GM18520 (cell line): ENCODE results near the gene MYD88.

ENCODE experiments used
- ATAC-seq: cut with Tn5 transposase; IDR thresholded peaks from one replicate; pipeline ENCODE4 v1.9.1; 2021; ENCODE audit not compliant: unreplicated experiment

MYD88 gene

DNA sequence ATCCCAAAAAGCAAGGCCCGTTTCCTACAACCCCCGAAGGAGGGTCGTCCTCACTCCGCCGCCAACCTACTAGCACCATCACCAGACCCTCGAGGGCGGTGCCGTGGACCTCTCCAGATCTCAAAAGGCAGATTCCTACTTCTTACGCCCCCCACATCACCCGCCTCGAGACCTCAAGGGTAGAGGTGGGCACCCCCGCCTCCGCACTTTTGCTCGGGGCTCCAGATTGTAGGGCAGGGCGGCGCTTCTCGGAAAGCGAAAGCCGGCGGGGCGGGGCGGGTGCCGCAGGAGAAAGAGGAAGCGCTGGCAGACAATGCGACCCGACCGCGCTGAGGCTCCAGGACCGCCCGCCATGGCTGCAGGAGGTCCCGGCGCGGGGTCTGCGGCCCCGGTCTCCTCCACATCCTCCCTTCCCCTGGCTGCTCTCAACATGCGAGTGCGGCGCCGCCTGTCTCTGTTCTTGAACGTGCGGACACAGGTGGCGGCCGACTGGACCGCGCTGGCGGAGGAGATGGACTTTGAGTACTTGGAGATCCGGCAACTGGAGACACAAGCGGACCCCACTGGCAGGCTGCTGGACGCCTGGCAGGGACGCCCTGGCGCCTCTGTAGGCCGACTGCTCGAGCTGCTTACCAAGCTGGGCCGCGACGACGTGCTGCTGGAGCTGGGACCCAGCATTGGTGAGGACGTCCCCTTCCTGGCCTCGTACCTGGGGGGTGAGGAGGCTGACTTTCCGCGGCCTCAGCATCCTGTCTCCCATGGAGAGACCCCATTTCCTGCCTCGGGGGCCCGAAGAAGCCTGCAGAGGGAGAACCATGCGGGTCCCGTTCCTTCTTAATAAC lies at the start of gene MYD88:
TSS of gene MYD88 (plus strand) at position 313 of the 842 bp plus-strand sequence. CDS start at position 353, 40 bp downstream.
- ATAC-seq = peak; percentile 26

DNA sequence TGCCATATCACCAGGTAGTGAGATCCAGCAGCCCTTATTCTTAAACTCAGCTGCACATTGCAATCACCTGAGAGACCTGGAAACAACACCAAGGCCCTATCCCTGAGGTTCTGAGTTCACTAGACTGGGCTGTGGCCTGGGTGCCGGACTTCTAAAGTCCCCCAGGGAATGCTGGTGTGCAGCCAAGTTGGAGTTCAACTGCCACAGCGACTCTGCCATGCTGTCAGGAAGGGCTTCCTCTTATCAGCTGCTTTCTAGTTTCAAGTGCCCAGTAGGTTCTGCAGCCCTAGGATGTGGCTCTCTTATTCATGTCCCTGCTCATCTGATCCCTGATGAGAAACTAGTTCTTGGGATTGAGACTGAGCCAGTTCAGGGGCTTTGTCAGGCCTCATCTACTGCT lies 49.3 kb upstream of the MYD88 start:
- ATAC-seq = no peak

DNA sequence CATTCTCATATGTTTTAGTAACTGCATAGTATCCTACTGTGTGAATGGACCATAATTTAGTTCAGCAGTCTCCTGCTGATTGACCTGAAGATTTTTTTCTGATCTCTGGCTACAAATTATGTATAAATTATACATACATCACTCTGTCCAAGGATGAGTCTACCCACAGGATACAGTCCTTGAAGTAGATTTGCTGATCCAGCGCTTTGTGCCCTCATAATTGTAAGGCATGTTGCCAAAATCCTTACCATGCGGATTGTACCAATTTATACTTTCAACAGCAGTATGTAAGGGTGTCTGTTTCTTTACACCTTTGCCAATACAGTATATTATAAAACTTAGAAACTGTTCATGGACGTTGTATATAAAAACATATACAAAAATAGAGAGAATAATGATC lies 48.0 kb upstream of the MYD88 start:
- no peak for ATAC-seq

DNA sequence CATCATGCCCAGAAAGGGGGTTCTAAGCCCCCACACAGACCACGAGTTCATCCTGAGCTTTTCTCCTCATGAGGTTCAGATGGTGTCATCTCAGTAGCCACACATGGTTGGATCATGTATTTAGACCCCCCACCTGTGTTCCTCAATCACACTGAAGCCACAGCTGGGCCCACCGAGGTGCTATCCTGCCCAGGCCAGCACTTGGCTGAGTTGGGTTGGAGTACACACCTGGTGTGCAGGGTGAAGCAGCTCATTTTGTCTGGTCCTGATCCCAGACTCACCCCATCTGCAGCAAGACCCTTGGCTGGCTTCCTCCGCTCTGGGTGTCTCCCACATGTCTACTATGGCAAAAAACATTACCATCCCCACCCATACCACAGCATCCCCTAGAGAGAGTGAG lies 43.5 kb upstream of the MYD88 start:
- no peak for ATAC-seq

- no peak for ATAC-seq
Observed at GRCh38 chr3:38095669-38096483, 42.6 kb upstream of the MYD88 start.

DNA sequence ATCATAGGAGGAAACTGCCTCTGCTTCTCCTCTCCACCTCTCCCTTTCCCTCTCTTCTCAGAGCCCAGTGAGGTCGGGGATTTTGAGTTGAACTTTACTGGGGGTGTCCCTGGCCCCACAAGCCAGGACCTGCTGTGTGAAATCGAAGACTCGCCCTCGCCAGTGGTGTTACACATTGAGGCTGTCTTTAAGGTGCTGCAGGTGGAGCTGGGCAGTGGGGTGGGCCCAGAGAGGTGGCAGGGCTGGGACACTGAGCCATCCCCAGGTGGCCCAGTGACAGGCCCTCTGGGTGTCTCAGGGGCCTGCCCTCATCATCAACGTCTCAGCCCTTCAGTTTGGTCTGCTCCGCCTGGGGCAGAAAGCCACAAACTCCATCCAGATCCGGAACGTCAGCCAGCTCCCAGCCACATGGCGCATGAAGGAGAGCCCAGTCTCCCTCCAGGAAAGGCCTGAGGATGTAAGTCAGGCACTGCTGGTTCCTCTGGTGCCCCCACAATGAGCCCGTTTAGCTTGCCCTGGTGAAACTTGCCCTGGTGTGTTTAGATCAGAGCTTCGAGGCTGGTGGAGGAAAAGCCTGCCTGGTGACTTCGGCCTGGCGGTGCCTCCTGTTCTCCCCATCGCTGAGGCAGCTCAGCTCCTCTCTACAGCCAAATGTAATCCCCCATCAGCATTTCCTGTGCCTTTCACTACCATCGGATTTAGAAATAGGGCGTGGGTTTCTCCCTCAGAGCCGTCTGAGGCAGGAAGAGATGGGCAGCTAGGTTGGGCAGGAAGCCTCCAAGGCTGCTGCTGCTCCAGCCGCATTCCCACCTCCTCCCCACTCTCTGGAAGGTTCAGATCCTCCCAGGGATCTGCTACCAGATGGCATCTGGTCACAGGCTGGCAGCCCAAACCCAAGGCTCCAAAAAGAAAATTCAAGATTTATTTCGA lies 40.8 kb upstream of the MYD88 start:
- ATAC-seq = no peak

GRCh38 chr3:38098376-38098723 lies 40.1 kb upstream of the MYD88 start:
- no peak for ATAC-seq

GRCh38 chr3:38099518-38099917 lies 38.9 kb upstream of the MYD88 start:
- ATAC-seq = no peak

DNA sequence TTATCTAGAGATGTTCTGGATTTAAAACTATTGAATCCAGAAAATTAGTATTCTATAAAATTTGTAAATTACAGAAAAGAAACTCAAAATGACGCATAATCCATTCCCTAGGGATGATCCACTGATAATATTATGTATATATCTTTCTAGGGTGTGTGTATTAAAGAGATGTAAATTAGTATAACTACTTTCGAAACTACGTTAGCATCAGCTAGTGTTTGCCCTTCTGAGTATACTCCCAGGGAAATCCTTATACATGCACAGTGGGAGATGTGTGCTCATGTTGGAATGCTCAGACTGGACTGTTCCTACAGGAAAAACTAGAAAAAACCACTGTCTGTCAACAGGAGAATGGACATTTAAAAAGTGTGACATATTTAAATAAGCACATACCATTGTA lies 38.0 kb upstream of the MYD88 start:
- ATAC-seq = no peak

DNA sequence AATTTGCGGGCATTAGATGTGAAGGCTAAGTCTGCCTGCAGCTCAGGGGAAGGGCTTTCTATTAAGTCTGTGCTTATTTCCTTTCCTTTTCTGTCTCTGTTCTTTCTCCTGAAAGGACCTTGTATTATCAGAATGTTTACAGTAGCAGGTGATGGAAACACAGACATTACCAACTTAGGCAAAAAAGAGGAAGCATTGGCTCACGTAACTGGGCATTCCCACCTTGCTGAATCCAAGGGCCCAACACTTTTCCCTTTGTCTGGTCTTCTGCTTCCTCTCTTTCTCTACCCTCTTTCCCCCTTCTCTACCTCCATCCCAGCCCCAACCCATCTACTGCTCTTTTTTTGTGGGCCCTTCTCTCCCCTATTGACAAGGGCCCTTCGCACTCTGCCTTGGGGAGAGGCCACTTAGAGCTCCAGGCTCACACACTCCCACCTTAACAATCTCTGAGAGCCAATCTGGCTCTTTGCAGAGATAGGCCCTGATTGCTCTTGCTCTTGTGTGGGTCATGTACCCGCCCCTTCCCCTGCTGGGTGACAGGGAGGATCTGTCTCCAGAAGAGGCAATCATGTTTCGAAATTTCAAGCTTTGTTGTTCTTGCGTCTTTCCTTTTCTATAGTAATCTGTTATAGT lies 36.5 kb upstream of the MYD88 start:
- no peak for ATAC-seq

DNA sequence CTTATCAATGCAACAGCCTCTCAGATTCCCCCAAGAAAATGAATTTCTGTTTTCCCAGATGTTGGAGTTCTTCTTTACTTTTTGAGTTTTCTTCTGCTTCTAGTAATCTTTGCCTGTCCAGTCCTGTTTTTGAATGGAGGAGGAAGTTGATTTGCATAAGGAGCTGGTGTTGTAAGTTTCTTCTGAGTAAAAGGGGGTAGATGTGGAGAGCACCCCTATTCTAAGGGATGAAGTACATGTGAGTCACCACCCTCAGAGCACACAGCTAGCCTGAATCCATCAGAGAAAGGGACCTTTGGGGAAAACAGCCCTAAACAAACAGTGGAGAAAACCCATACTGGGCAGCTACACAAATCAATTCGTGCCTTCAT lies 36.0 kb upstream of the MYD88 start:
- no peak for ATAC-seq

- no peak for ATAC-seq
Observed at GRCh38 chr3:38105525-38105924, 32.9 kb upstream of the MYD88 start.

GRCh38 chr3:38107911-38108648 lies 30.4 kb upstream of the MYD88 start:
- no peak for ATAC-seq

- ATAC-seq = no peak
Observed at GRCh38 chr3:38108649-38109579, 29.5 kb upstream of the MYD88 start.

DNA sequence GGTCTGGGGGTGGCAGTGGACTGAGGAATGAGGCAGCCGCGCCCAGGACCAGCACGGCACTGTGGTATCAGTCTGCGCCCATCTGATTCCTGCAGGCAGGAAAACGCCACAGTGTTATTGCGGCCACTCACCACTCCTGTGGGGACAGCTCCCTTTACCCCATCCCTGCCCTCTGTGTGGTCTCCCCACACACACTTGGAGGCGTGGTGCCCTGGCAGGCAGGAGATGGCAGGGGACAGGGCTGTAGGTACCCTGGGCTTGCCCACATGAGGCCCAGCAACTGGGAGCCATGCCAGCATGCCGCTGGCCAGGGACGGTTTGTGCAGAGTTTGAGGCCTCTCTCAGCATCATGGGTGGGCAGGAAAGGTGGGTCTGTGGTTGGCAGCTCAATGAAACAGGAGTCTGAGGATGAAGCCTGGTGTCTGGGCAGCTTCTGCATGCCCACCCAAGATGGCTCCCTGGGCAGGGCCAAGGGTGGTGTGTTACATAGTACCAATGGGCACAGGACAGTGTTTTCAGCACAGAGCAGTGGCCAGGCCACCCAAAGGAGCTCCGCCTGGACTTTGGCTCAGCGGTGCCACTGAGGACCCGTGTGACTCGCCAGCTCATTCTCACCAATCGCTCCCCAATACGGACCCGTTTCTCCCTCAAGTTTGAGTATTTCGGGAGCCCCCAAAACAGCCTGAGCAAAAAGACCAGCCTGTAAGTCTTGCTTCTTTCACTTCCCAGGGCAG lies 28.7 kb upstream of the MYD88 start:
- ATAC-seq = no peak

DNA sequence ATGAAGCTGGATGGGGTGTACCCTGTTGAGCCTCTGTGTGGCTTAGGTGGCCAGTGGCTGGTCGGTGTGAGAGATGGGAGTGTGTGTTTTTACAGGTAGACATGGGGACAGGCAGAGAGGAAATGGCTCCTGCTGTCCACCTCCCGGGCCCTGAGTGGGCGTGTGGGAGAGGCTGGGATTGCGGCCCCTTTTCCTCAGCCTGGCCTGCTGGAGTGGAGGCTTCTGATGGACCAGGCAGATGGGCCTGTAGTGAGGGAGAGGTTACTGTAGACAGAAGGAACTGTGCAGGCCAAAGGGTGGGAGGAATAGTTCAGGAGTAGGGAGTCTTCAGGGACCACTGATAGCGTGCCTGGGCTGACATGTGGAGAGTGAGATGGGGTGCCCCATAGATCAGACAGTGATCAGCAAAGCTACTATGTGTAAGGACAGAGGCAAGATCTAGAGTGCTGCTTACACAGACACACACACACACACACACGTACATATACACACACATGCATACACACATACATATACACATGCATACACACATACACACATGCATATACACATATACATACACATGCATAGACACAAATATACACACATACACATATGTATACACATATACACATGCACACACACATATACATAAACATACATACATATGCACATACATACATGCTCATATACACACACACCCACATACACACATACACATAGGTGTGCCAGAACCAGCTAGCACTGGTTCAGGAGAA lies 28.0 kb upstream of the MYD88 start:
- no peak for ATAC-seq

- ATAC-seq = no peak
Observed at GRCh38 chr3:38111201-38111600, 27.3 kb upstream of the MYD88 start.
